Uterus (tissue), 4 donors: ENCODE results near the gene LRRC28. TPM values are rescaled to one million over a fixed set of nuclear protein-coding genes. Genes with fewer than 3 reads are reported as not detected.

Source experiments
- DNase-seq, 2 donors: peaks; one replicate each; pipeline ENCODE4 v3.0.0-alpha.2; 2019 to 2020
- H3K27ac ChIP-seq, 2 donors: fragments of 200-600 bp; sonication (generic); 1 replicate in 1 of 2; 2 replicates in 1 of 2; pipeline ENCODE4 v1.5.1; 2016 to 2018
- H3K27me3 ChIP-seq, 2 donors: fragments of 200-600 bp; sonication (generic); one replicate each; pipeline ENCODE4 v1.5.1; 2018 to 2019; ENCODE audit warnings: control low read depth in 1 of 2
- H3K36me3 ChIP-seq, 2 donors: fragments of 200-600 bp; sonication (generic); one replicate each; pipeline ENCODE4 v1.5.1; 2019; ENCODE audit warnings: control low read depth in 1 of 2
- H3K4me1 ChIP-seq, 2 donors: fragments of 200-600 bp; sonication (generic); one replicate each; pipeline ENCODE4 v1.5.1; 2018 to 2019; ENCODE audit warnings: control low read depth in 1 of 2
- H3K4me3 ChIP-seq, 2 donors: fragments of 200-600 bp; sonication (generic); 1 replicate in 1 of 2; 2 replicates in 1 of 2; pipeline ENCODE4 v1.5.1; 2018 to 2019; ENCODE audit warnings: mild to moderate bottlenecking in 1 of 2
- H3K9me3 ChIP-seq, 2 donors: fragments of 200-600 bp; sonication (generic); one replicate each; pipeline ENCODE4 v1.5.1; 2019; ENCODE audit warnings: control low read depth in 1 of 2
- POLR2A ChIP-seq, 2 donors: fragments of 450-650 bp; IDR thresholded peaks; one replicate each; pipeline ENCODE4 v1.6.1; 2016; ENCODE audit warnings: antibody characterized with exemption in 2 of 2, mild to moderate bottlenecking in 1 of 2, moderate library complexity in 1 of 2
- intact Hi-C: fragments of 100-400 bp; cut with DNase I; formaldehyde crosslinking; loops from one replicate; pipeline ENCODE4 v1.15.1; 2023; ENCODE audit warnings: low total_unique reads
- total RNA-seq, 4 donors: library from RNA; depleted of rRNA in 3 of 4; stranded (reverse); fragments of >200 nt in 3 of 4; gene quantifications; one replicate each; pipeline versions ENCODE4 v1.1.0 to v1.2.4, GENCODE V29; 2014 to 2023
- TF ChIP-seq, protein P1 (sequence below), 4 experiments: fragments of 200-600 bp in 2 of 4; fragments of 450-650 bp in 2 of 4; sonication (generic) in 2 of 4; IDR thresholded peaks; one replicate each; pipeline ENCODE4 v1.5.1; 2016 to 2019; ENCODE audit warnings: antibody characterized with exemption in 4 of 4, mild to moderate bottlenecking in 2 of 4, moderate library complexity in 1 of 4
- donor health status: DM: yes; HTN: yes; CAD: no.

The LRRC28 gene
- total RNA-seq, 4 donors from 2014 or later, result 28.8 to 50.3 (median 35.5) TPM

DNA sequence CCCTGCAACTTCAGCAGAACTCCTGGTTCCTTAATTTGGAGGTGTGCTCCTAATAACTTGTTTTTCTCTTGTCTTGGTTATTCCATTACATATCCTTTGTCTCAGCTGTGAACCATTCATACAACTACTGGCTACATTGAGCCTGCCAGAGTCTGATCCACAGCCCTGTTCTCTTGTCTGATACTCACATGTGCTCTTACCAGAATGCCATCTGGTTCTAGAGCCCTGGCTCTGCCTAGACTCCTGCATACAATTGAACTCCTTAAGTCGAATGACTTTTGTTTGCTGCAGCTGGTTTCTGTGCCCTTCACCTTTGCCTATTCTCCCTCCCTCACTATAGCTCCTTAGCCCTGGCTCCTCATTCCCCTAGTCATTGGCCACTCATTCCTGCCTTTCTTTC is 85.5 kb downstream of the LRRC28 start:
- no peak for DNase-seq
- Histone ChIP-seq H3K4me1 (no peaks in the 10 kb centered on the region), H3K4me3 (no peak overlapping the region), H3K27me3 (no peaks in the 10 kb centered on the region), H3K27ac (no peak overlapping the region), H3K36me3 (no peaks in the 10 kb centered on the region), H3K9me3 (no peaks in the 10 kb centered on the region)
- no peak for TF ChIP-seq POLR2A (IDR thresholded peaks at IDR 0.05)
- TF ChIP-seq, protein P1, sequence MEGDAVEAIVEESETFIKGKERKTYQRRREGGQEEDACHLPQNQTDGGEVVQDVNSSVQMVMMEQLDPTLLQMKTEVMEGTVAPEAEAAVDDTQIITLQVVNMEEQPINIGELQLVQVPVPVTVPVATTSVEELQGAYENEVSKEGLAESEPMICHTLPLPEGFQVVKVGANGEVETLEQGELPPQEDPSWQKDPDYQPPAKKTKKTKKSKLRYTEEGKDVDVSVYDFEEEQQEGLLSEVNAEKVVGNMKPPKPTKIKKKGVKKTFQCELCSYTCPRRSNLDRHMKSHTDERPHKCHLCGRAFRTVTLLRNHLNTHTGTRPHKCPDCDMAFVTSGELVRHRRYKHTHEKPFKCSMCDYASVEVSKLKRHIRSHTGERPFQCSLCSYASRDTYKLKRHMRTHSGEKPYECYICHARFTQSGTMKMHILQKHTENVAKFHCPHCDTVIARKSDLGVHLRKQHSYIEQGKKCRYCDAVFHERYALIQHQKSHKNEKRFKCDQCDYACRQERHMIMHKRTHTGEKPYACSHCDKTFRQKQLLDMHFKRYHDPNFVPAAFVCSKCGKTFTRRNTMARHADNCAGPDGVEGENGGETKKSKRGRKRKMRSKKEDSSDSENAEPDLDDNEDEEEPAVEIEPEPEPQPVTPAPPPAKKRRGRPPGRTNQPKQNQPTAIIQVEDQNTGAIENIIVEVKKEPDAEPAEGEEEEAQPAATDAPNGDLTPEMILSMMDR (IDR thresholded peaks at IDR 0.05), result no peak
- intact Hi-C loops, result no loop called here

DNA sequence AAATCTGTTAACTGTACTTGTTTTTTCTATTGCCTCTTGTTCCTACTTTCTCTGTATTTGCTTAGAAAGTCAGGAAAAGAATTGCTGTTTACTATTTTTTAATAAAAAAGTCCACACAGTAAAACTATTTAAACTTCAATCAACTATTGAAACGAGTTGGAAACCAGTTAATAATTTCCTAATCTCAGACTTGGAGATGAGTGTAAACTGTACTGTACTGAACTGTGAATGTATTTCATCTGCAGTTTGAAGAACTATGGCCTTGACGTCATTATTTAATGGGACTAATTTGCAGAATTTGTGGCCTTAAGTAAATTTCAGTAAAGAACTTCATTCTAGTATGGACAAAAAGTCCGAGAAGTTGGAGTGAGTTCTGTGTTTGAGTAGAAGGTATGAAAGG is 89.1 kb downstream of the LRRC28 start:
- no peak for DNase-seq
- Histone ChIP-seq H3K27ac (no peak overlapping the region), H3K9me3 (no peaks in the 10 kb centered on the region), H3K27me3 (no peaks in the 10 kb centered on the region), H3K4me1 (no peaks in the 10 kb centered on the region), H3K36me3 (no peaks in the 10 kb centered on the region), H3K4me3 (no peak overlapping the region)
- TF ChIP-seq, protein P1 (IDR thresholded peaks at IDR 0.05), result no peak
- TF ChIP-seq POLR2A (IDR thresholded peaks at IDR 0.05), result no peak
- intact Hi-C loops, result no loop called here

DNA sequence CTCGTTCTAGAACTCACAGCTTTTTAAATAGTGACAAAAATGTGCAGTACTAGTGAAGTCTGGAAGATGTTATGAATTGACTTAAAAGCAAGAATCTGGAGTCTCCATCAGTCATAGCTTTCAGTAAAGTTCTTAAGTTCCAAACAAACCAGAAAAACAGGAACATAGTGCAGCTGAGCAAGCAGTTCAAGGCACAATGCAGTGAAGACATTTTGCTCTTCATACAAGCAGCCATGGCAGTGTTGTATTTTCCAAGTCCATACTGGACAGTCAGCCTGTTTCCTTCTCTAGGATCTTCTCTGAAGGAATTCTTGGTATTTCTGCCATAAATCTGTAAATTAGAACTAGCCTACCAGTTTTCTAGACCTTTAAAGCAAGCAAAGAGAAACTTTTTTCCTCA is 90.5 kb downstream of the LRRC28 start:
- TF ChIP-seq, protein P1 (IDR thresholded peaks at IDR 0.05), result no peak
- no peak for TF ChIP-seq POLR2A (IDR thresholded peaks at IDR 0.05)
- intact Hi-C loops, result no loop called here

DNA sequence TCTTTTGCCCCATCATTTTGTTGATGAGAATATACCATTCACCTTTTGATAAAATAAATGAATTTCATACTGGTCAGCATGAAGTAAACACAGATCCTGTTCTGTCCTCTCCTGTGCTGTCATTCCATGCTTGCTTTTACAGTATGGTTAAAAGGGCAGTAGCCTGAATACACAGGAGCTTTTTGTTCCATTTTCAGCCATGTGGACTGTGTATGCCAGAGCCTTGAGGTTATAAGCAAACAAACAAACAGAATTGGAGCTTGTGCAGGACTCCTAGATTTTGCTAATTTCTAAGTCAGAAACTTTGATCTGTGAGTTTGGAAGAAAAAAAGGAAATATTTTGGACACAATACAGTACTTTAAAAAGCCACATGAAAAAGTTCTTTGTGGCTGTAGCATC is 91.9 kb downstream of the LRRC28 start:
- intact Hi-C loops, result no loop called here

More for the DNA sequence above, 90.5 kb downstream of the LRRC28 start:
- Histone ChIP-seq H3K27me3 (no peaks in the 10 kb centered on the region), H3K4me3 (no peak overlapping the region), H3K27ac (no peak overlapping the region), H3K36me3 (no peaks in the 10 kb centered on the region), H3K9me3 (no peaks in the 10 kb centered on the region), H3K4me1 (no peaks in the 10 kb centered on the region)
- DNase-seq, result no peak

DNA sequence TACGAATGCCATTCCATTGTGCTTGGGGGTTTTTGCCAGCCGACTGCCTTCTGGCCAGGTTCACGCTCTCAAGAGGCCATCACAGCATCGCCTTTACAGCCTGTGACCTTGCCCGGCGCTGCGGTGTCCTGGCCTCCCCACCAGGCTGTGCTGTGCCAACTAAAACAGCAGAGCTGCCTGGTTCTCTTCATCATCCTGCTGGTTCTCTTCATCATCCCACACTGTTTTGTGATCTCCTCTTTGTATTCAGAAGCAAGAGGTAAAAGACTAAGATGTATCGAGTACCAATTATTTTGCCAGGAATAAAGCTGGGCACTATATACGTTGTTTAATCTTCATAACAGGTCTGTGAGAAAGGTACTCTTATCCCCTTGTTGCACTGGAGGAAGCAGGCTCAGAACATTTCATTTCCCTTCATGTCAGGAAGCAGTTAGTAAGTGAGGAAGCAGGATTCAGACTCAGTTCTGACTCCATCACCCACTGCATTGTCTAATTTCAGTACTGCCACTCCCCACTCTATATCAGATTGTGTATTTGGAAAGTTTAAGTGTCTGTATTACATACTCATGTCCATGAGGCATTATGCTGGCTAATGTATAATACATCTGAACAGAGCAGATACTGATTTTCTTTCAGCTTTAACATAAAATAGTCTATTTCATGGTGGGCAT is 92.7 kb downstream of the LRRC28 start:
- Histone ChIP-seq H3K4me1 (no peaks in the 10 kb centered on the region), H3K36me3 (no peaks in the 10 kb centered on the region), H3K27me3 (no peaks in the 10 kb centered on the region), H3K9me3 (no peaks in the 10 kb centered on the region), H3K27ac (no peak overlapping the region), H3K4me3 (no peak overlapping the region)
- intact Hi-C loops, result no loop called here
- no peak for TF ChIP-seq POLR2A (IDR thresholded peaks at IDR 0.05)
- TF ChIP-seq, protein P1 (IDR thresholded peaks at IDR 0.05), result peak; percentile 34 to 51 (median 37)
- peak; percentile 26 to 28 for DNase-seq

More for the DNA sequence above, 91.9 kb downstream of the LRRC28 start:
- Histone ChIP-seq H3K27me3 (no peaks in the 10 kb centered on the region), H3K36me3 (no peaks in the 10 kb centered on the region), H3K4me3 (no peak overlapping the region), H3K27ac (no peak overlapping the region), H3K9me3 (no peaks in the 10 kb centered on the region), H3K4me1 (no peaks in the 10 kb centered on the region)
- DNase-seq, result no peak
- TF ChIP-seq, protein P1 (IDR thresholded peaks at IDR 0.05), result no peak
- TF ChIP-seq POLR2A (IDR thresholded peaks at IDR 0.05), result no peak
